K562 (cell line): ENCODE measurements around the gene URM1. TPM values are rescaled to one million over a fixed set of nuclear protein-coding genes. Genes with fewer than 3 reads are reported as not detected.
A peak's percentile ranks its signal among the peaks of the same experiment; 100 is the strongest.

Experiments
- CHCHD3 ChIP-seq: fragments of 250-450 bp; sonication (Bioruptor Pico); IDR thresholded peaks from 2 replicates; pipeline ENCODE4 v2.1.2; 2022; ENCODE audit warnings: mild to moderate bottlenecking
- E2F5 ChIP-seq: sonication (generic); formaldehyde crosslinking; IDR thresholded peaks from 2 replicates; pipeline ENCODE4 v1.8.0; 2022; ENCODE audit warnings: mild to moderate bottlenecking, missing genetic modification reagents
- FIP1L1 ChIP-seq: fragments of 200-400 bp; formaldehyde crosslinking; IDR thresholded peaks from 2 replicates; pipeline ENCODE4 v1.6.1; 2018; ENCODE audit warnings: mild to moderate bottlenecking, low read depth, low read length; ENCODE audit not compliant: poor library complexity, severe bottlenecking
- JUND ChIP-seq, 2 experiments: IDR thresholded peaks; 2 replicates in 1 of 2; 3 replicates in 1 of 2; pipeline ENCODE4 v1.6.1; 2011; ENCODE audit warnings: borderline replicate concordance in 2 of 2, low read depth in 2 of 2, low read length in 2 of 2, improper control_type of control experiment in 1 of 2, missing biosample characterization in 1 of 2, missing genetic modification characterization in 1 of 2, missing genetic modification reagents in 1 of 2
- KDM4B ChIP-seq, 2 experiments: fragments of 450-650 bp in 1 of 2; sonication (generic) in 1 of 2; IDR thresholded peaks; 2 replicates each; pipeline ENCODE4 v1.6.1; 2016 to 2017; ENCODE audit warnings: borderline replicate concordance in 2 of 2, antibody characterized with exemption in 1 of 2, low read depth in 1 of 2, mild to moderate bottlenecking in 1 of 2
- NR2C1 ChIP-seq, 2 experiments: fragments of 450-650 bp; IDR thresholded peaks; 2 replicates each; pipeline ENCODE4 v1.6.1; 2017; ENCODE audit warnings: mild to moderate bottlenecking in 2 of 2, antibody characterized with exemption in 1 of 2, inconsistent platforms in 1 of 2, missing compliant biosample characterization in 1 of 2, missing genetic modification characterization in 1 of 2
- PRDM10 ChIP-seq: fragments of 450-650 bp; IDR thresholded peaks from 2 replicates; pipeline ENCODE4 v1.6.1; 2018; ENCODE audit not compliant: partially characterized antibody
- RBM34 ChIP-seq: fragments of 200-400 bp; formaldehyde crosslinking; IDR thresholded peaks from 2 replicates; pipeline ENCODE4 v1.6.1; 2018; ENCODE audit warnings: low read length, borderline replicate concordance; ENCODE audit not compliant: insufficient read depth
- SRSF9 ChIP-seq: fragments of 200-400 bp; formaldehyde crosslinking; IDR thresholded peaks from 2 replicates; pipeline ENCODE4 v1.6.1; 2017; ENCODE audit warnings: low read depth, low read length, borderline replicate concordance
- XRCC4 ChIP-seq: IDR thresholded peaks from one replicate; pipeline ENCODE4 v1.6.1; 2011; ENCODE audit not compliant: insufficient read depth, insufficient read length; ENCODE audit errors: extremely low read depth
- ZBTB9 ChIP-seq: fragments of 450-650 bp; formaldehyde crosslinking; IDR thresholded peaks from 2 replicates; pipeline ENCODE4 v1.4.0; 2020; ENCODE audit warnings: mild to moderate bottlenecking, moderate library complexity
- ZNF592 ChIP-seq: fragments of 450-650 bp; IDR thresholded peaks from 2 replicates; pipeline ENCODE4 v1.6.1; 2017; ENCODE audit warnings: antibody characterized with exemption, mild to moderate bottlenecking
- polyA plus RNA-seq, 8 experiments: library from polyadenylated mRNA; depleted of rRNA in 4 of 8; stranded (reverse) in 5 of 8; unstranded in 3 of 8; fragments of >200 nt; fragmentation: Nextera tagmentation in 2 of 8; fragmentation: Illumina TruSeq in 1 of 8; extraction: Ambion mirVana in 2 of 8; extraction: Trizol in 1 of 8; gene quantifications; 2 replicates each; pipeline versions ENCODE4 v1.2.1 to v1.2.3, GENCODE V29; 2011 to 2014; ENCODE audit warnings: inconsistent platforms in 1 of 8, missing spikeins in 1 of 8
- total RNA-seq, 7 experiments: library from RNA; depleted of rRNA in 6 of 7; stranded (reverse); fragments of >200 nt in 6 of 7; fragmentation: Illumina TruSeq in 2 of 7; extraction: Trizol in 2 of 7; gene quantifications; 2 replicates each; pipeline versions ENCODE4 v1.2.1 to v1.2.3, GENCODE V29; 2011 to 2021; ENCODE audit warnings: low replicate concordance in 1 of 7

The URM1 gene
- total and polyA plus RNA-seq, 9 of the 15 experiments (the other 6 are each of a cell fraction or from before 2014, with no cell fraction given): 10.1 to 88.9 (median 53.3) TPM

GRCh38 chr9:128339761-128340690, 31.1 kb upstream of the URM1 start, which contains the start of gene SLC27A4 (continued):
- TF ChIP-seq CHCHD3 (CRISPR knock-in tag) (0 out of 2 replicates have a peak, but pooled peaks have one; percentile 33), PRDM10 (peak; percentile 27), ZNF592 (no peak), E2F5 (peak; percentile 88), SRSF9 (no peak), NR2C1 (IDR thresholded peaks at IDR 0.05) (no peak), NR2C1 (tag; IDR thresholded peaks at IDR 0.05) (peak; percentile 72; the same call in 1 of the 2 replicates), JUND (IDR thresholded peaks at IDR 0.05; ENCODE audit: borderline replicate concordance, low read depth, low read length) (peak; percentile 49), JUND (tag; IDR thresholded peaks at IDR 0.05; ENCODE audit: borderline replicate concordance, low read depth, low read length) (peak; percentile 47; the same call in 1 of the 3 replicates), RBM34 (no peak), ZBTB9 (CRISPR knock-in tag) (peak; percentile 88; the same call in 1 of the 2 replicates), XRCC4 (no peak), FIP1L1 (peak; percentile 72), KDM4B (IDR thresholded peaks at IDR 0.05; ENCODE audit: borderline replicate concordance in 2 of 2, low read depth in 1 of 2) (peak in 1 of 2 experiments; percentile 63; a peak in 2 of 4 replicates)
